Measurements from ENCODE around the gene TOM1. TPM values are rescaled to one million over a fixed set of nuclear protein-coding genes. Genes with fewer than 3 reads are reported as not detected.

TOM1 gene
- total RNA-seq, 6 experiments from 2014 or later, result 34.2 to 47.2 (median 44.6) TPM

- no peaks in the 10 kb centered on the region for H3K9me3 Mint-ChIP-seq
- TF ChIP-seq CTCF (IDR thresholded peaks at IDR 0.05), result no peak
- peak overlapping the region; percentile 97 for H3K27ac Mint-ChIP-seq
- H3K4me1 Mint-ChIP-seq (ENCODE audit: low read depth), result peaks cover 39% of the 10 kb centered on the region
- H3K27me3 Mint-ChIP-seq (ENCODE audit: insufficient read depth), result peaks cover 2% of the 10 kb centered on the region
- DNase-seq, result peak; percentile 39
- H3K4me3 Mint-ChIP-seq, result peak overlapping the region; percentile 92
- peaks cover 8% of the 10 kb centered on the region; the same call in 1 of the 2 replicates for H3K36me3 Mint-ChIP-seq (ENCODE audit: low read depth)
These were observed 1.7 kb downstream of the TOM1 start for GRCh38 chr22:35301372-35301874.

GRCh38 chr22:35303029-35303624 lies 3.4 kb downstream of the TOM1 start:
- H3K27me3 Mint-ChIP-seq (ENCODE audit: insufficient read depth), result peaks cover 2% of the 10 kb centered on the region
- H3K36me3 Mint-ChIP-seq (ENCODE audit: low read depth), result peaks cover 8% of the 10 kb centered on the region; the same call in 1 of the 2 replicates
- H3K4me1 Mint-ChIP-seq (ENCODE audit: low read depth), result peaks cover 49% of the 10 kb centered on the region
- H3K9me3 Mint-ChIP-seq, result no peaks in the 10 kb centered on the region
- peak overlapping the region; percentile 76; the same call in 1 of the 2 replicates for H3K27ac Mint-ChIP-seq
- no peak for DNase-seq
- H3K4me3 Mint-ChIP-seq, result peak overlapping the region; percentile 52; the same call in 1 of the 2 replicates
- TF ChIP-seq CTCF (IDR thresholded peaks at IDR 0.05), result no peak

GRCh38 chr22:35305525-35306070 lies 5.9 kb downstream of the TOM1 start:
- peaks cover 3% of the 10 kb centered on the region for H3K27me3 Mint-ChIP-seq (ENCODE audit: insufficient read depth)
- DNase-seq, result no peak

GRCh38 chr22:35306350-35306967 lies 6.8 kb downstream of the TOM1 start:
- H3K4me3 Mint-ChIP-seq, result no peak overlapping the region
- H3K9me3 Mint-ChIP-seq, result no peaks in the 10 kb centered on the region
- peak overlapping the region; percentile 73 for H3K27ac Mint-ChIP-seq
- H3K27me3 Mint-ChIP-seq (ENCODE audit: insufficient read depth), result peaks cover 3% of the 10 kb centered on the region
- H3K36me3 Mint-ChIP-seq (ENCODE audit: low read depth), result peaks cover 8% of the 10 kb centered on the region; the same call in 1 of the 2 replicates
- TF ChIP-seq CTCF (IDR thresholded peaks at IDR 0.05), result no peak
- H3K4me1 Mint-ChIP-seq (ENCODE audit: low read depth), result peaks cover 44% of the 10 kb centered on the region
- no peak for DNase-seq

More at GRCh38 chr22:35305525-35306070, 5.9 kb downstream of the TOM1 start:
- Mint-ChIP-seq H3K4me3 (no peak overlapping the region), H3K9me3 (no peaks in the 10 kb centered on the region), H3K36me3 (ENCODE audit: low read depth) (peaks cover 8% of the 10 kb centered on the region; the same call in 1 of the 2 replicates), H3K4me1 (ENCODE audit: low read depth) (peaks cover 40% of the 10 kb centered on the region), H3K27ac (peak overlapping the region; percentile 40; the same call in 1 of the 2 replicates)
- no peak for TF ChIP-seq CTCF (IDR thresholded peaks at IDR 0.05)

GRCh38 chr22:35307372-35307771 lies 7.7 kb downstream of the TOM1 start:
- DNase-seq, result no peak
- H3K27me3 Mint-ChIP-seq (ENCODE audit: insufficient read depth), result peaks cover 3% of the 10 kb centered on the region
- H3K36me3 Mint-ChIP-seq (ENCODE audit: low read depth), result peaks cover 8% of the 10 kb centered on the region; the same call in 1 of the 2 replicates
- H3K4me3 Mint-ChIP-seq, result no peak overlapping the region
- H3K9me3 Mint-ChIP-seq, result no peaks in the 10 kb centered on the region
- no peak for TF ChIP-seq CTCF (IDR thresholded peaks at IDR 0.05)
- H3K27ac Mint-ChIP-seq, result peak overlapping the region; percentile 73
- peaks cover 49% of the 10 kb centered on the region for H3K4me1 Mint-ChIP-seq (ENCODE audit: low read depth)

Measured in HFFc6 (cell line).